HFF-Myc (cell line): ENCODE results near the gene MUC22.

Experiments used
- DNase-seq: peaks from one replicate; pipeline ENCODE4 v3.0.0-alpha.2; 2011; ENCODE audit warnings: low read depth; ENCODE audit errors: extremely low read depth
- H3K4me3 ChIP-seq: replicated peaks from 2 replicates; pipeline ENCODE4 v1.5.1; 2011; ENCODE audit warnings: low read depth, mild to moderate bottlenecking, control low read depth, low read length
- CTCF ChIP-seq: IDR thresholded peaks from 2 replicates; pipeline ENCODE4 v1.5.1; 2012; ENCODE audit warnings: mild to moderate bottlenecking, low read depth, low read length, control low read depth; ENCODE audit errors: missing control alignments

Gene MUC22

GRCh38 chr6:31068669-31069340 is 58.5 kb downstream of the MUC22 start:
- H3K4me3 ChIP-seq = no peak overlapping the region
- no peak for DNase-seq
- peak; percentile 95 for TF ChIP-seq CTCF

- no peak for DNase-seq
- H3K4me3 ChIP-seq = no peak overlapping the region
- peak; percentile 68 for TF ChIP-seq CTCF
Measured at GRCh38 chr6:31070711-31071197, 60.5 kb downstream of the MUC22 start.

DNA sequence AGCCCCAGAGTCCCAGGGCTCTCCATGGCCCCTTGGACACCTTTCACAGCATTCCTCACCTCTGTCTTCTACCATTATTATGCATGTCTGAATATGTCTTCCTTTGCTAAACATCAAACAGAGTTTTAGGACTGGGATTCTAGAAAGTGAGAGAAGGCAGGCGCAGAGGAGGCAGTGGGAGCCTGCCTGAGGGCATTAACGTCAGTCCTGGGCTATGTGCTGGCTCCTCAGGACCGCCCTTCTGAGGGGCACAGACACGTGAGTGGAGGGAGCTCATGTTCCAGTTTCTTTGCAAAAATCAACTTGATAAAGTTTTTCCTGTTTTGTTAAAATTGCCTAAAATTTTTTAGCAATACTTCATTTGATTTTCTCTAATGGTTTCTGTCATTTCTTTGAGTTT is 64.1 kb downstream of the MUC22 start:
- no peak for TF ChIP-seq CTCF
- DNase-seq = no peak
- H3K4me3 ChIP-seq = no peak overlapping the region

DNA sequence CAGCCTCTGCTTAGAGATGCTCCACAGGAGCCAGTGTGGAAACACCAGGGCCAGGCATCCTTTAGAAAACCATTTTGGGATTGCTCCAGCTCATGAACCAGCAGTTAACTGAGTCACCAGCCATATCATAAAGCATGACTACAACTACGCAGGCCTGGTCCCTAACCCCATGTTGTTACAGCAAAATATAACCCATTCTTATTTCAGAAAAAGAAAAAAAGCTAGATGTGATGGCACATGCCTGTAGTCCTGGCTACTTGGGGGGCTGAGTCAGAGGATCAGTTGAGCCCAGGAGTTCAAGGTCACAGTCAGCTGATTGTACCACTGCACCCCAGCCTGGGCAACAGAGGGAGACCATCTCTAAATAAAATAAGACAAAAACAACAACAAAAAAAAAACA is 65.3 kb downstream of the MUC22 start:
- DNase-seq = no peak
- no peak for TF ChIP-seq CTCF
- H3K4me3 ChIP-seq = no peak overlapping the region

DNA sequence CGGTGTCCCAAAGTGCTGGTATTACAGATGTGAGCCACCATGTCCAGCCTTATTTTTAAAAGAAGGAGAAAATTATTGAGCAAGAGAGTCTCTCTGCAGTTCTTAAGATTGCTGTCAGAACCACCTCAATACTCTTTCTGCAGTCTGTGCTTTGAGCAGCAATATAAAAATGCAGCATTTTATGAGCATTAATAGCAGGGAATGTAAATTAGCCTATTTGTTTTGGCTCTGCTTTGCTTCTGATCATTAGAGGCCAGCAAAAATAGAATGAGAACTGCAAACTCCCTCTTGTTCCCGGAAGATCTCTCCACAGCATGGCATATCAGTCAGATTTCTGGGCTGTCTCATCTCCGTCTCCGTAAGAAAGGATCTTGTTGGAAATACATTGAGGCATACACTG is 66.3 kb downstream of the MUC22 start:
- DNase-seq = no peak
- H3K4me3 ChIP-seq = no peak overlapping the region
- no peak for TF ChIP-seq CTCF

DNA sequence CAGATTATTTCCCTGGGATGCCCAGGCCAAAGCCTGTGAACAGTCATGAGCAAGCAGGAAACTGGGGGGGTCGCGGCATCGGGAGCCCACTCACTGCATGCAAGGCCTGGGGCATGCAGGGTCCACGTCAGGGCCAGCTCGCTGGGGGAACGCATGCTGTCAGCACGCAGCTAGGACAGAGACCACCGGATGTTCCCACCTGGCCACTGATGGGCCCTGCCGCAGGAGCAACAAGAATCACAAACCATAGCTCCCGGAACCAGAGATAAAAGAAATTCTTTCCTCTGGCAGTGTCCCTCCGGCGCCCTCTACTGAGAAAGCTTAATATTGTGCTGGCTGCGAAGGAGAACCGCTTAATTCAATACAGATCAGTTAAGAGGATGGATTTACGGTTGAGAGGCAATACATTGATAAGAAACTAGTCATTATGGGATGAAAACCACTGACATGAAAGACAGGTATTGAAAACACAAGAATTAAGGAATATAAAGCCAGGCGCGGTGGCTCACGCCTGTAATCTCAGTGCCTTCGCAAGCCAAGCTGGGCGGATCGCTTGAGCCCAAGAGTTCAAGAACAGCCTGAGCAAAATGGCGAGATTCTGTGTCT is 69.5 kb downstream of the MUC22 start:
- peak; percentile 33 for DNase-seq
- no peak overlapping the region for H3K4me3 ChIP-seq
- peak; percentile 79 for TF ChIP-seq CTCF
